Amniotic stem cell (primary cell): ENCODE data around the gene OVOL3.
"Not testable (repeated sequence)": the region's sequence is repeated elsewhere in the genome, so short reads cannot be mapped to it uniquely, and the experiment has no call there.

ENCODE experiments used
- DNase-seq: peaks from one replicate; lab custom pipeline; 2025; lab: John Stamatoyannopoulos, UW

The OVOL3 gene

GRCh38 chr19:36110487-36111199 is at the start of gene OVOL3:
OVOL3 (plus strand) TSS chr19:36111143; CDS start chr19:36111203, 60 bp downstream.
- no peak for DNase-seq

DNA sequence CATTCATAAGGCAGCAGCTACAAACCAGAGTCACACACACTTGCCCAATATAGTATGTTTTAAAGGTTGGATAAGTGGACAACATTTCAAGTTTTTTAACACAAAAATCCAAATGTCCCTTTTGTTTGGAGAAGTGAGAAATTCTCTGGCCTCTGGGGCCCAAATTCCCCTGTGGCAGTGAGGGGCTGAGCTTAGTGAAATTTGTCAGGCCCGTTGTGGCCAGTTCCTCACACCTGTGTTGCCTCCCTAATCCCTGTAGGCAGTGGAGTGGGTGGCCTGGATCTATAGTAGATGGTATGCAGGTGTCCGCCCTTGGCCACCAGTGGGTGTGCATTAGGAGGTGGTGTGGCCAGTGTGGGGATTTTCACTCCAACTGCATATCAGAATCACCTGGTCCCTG is 49.6 kb upstream of the OVOL3 start:
- DNase-seq = no peak

GRCh38 chr19:36064826-36065225 is 46.1 kb upstream of the OVOL3 start:
- no peak for DNase-seq

- no peak for DNase-seq
Measured at GRCh38 chr19:36067681-36068080, 43.3 kb upstream of the OVOL3 start.

GRCh38 chr19:36068810-36069499 is 42.0 kb upstream of the OVOL3 start:
- DNase-seq = not testable (repeated sequence)

DNA sequence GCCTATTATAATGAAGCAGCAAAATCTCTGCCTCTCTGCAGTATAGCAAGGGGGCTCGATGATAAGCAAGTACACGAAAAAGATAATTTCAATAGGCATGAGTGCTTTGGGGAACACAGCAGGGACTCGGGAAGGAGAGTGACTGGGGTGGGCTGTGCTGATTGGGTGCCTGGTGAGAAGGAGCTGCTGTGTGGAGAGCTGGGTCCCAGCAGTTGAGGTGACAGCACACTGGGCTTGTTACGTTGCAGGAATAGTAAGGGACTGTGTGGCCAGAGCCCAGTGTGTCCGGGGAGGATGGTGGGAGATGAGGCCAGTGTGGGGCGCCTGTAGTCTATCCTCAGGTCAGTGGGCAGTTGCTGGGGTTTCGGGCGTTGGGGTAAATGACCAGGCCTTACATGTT is 38.9 kb upstream of the OVOL3 start:
- no peak for DNase-seq

DNA sequence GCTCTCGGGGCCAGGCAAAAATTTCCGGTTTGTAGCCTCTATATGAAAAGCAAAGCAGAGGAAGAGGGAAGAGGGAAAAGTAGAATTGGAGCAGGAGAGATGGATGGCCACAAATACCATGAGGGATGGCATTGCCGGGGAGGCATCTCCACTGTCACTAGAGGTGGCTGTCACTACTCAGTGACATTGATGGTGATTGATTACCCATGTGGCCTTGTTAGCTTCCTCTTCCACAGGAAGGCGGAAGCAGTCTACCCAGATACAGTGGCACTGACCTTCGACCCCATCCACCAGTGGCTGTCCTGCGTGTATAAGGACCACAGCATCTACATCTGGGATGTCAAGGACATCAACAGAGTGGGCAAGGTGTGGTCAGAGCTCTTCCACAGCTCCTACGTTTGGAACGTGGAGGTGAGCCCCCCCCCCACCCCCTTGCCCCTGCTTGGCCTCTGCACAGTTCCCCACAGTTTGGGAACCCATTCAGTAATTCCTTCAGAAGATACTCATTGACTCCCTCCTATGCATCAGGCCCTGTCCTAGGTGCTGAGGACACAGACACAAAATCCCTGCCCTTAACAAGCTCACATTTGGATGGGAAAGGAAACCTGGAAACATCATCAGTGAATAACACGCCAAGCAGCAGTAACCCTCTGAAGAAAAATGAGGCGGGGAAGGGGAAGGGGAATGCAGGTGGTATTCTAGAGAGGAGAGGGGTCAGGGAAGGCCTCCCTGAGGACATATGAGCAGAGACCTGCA is 37.6 kb upstream of the OVOL3 start:
- no peak for DNase-seq

DNA sequence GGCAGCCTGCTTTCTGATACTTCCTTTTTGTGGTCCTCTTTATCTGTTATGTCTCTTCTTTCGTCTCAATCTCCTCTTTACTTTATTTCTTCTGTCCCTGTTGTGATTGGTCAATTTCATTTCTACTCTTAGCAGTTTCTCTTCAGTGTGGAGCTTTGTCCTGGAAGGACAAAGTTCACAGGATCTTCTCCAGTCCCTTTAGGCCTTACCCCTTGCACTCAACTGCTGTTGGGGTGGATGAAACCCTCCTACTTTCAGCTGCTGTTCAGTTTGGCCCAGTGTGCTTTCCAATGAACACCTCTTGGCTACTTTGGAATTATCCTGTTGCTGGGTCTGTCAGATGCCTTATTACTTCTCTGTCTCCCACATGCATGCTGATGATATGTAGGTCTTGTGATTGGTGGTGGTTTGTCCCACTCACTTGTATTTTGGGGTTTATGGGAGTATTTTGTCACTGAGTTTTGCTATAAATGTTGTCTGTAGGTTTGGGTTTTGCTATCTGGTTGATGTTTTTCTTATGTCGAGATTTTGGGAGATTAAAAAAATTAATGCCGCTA is 31.5 kb upstream of the OVOL3 start:
- DNase-seq = no peak

- no peak for DNase-seq
Measured at GRCh38 chr19:36081385-36081784, 29.6 kb upstream of the OVOL3 start.

- no peak for DNase-seq
Measured at GRCh38 chr19:36081894-36082293, 29.0 kb upstream of the OVOL3 start.

DNA sequence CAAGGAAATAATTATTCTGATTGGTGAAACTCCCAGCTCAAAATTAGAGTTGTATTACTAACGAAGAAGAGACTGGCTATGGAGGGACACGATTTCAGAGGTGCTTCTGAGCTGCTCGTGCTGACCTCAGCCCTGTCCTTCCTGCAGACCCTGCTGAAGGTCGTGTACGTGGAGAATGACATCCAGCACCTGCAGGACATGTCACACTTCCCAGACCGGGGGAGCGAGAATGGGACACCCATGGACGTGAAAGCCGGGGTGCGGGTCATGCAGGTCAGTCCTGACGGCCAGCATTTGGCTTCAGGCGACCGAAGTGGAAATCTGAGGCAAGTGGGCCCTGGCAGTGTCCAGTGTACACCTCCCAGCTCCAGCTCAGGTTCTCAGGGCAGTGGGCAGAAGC is 28.0 kb upstream of the OVOL3 start:
- no peak for DNase-seq

- no peak for DNase-seq
Measured at GRCh38 chr19:36084231-36085009, 26.5 kb upstream of the OVOL3 start.

- no peak for DNase-seq
Measured at GRCh38 chr19:36086326-36086725, 24.6 kb upstream of the OVOL3 start.

DNA sequence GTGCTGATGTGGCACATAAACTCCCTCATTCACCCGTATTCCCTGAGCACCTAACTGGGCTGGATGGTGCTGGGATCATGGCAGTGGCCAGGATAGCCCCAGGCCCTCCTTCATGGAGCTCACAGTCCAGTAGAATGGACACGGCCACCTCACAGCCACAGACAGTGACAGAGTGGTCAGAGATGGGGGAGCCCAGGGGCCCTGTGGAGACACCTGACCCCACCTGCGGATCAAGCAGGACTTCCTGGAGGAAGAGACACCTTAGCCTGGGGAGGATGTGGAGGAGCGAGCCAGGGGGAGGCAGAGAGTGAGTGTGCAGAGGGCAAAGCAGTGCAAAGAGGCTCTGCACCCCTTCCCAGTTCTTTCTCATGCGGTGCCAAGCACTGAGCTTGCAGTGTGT is 21.1 kb upstream of the OVOL3 start:
- no peak for DNase-seq

- no peak for DNase-seq
Measured at GRCh38 chr19:36090910-36091695, 19.8 kb upstream of the OVOL3 start.

- DNase-seq = no peak
Measured at GRCh38 chr19:36092566-36092965, 18.4 kb upstream of the OVOL3 start.

GRCh38 chr19:36093146-36093662 is 17.7 kb upstream of the OVOL3 start:
- DNase-seq = no peak

- DNase-seq = no peak
Measured at GRCh38 chr19:36093687-36094086, 17.3 kb upstream of the OVOL3 start.

- no peak for DNase-seq
Measured at GRCh38 chr19:36097036-36097435, 13.9 kb upstream of the OVOL3 start.

DNA sequence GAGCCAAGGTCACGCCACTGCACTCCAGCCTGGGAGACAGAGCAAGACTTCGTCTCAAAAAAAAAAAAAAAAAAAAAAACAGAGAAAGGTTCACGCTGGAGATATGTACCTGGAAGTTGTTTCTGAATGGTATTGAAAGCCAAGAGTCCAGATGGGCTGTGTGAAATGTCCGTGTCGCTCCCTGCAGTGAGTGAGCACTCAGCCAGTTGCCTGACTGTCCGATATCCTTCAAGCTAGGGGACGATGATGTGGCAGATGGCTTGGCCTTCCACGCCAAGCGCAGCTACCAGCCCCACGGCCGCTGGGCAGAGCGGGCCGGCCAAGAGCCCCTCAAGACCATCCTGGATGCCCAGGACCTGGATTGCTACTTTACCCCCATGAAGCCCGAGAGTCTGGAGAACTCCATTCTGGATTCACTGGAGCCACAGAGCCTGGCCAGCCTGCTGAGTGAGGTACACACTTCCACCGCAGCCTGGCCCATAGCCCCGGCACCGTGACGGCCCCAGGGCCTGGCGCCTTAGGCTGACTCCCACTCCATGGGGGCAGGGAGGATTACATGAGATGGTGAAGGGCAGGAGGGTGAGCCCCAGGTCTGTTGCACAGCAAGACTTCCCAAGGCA is 11.7 kb upstream of the OVOL3 start:
- DNase-seq = no peak
